ENCODE results near the gene MAGI3.
"Not testable (repeated sequence)": the region's sequence is repeated elsewhere in the genome, so short reads cannot be mapped to it uniquely, and the experiment has no call there.

The MAGI3 gene

DNA sequence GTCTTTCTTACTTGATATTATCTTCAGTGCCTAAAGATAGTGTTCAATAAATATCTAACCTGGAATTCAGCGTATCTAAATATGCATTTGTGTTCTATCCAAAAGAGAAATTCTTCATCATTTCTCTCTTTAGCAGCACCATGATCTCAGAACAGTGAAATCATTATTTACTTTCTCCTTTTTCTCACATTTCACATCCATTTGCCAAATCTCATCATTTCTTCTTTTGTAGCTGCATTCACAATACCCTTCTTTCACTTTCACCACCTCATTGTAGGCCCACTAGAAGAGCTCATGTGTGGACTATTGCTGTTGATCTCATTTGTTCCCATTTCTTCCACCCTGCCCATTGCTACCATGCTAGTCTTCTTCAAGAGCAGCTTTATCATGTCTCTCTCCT lies 191.0 kb downstream of the MAGI3 start:
- DNase-seq (ENCODE audit: low read depth) = no peak

DNA sequence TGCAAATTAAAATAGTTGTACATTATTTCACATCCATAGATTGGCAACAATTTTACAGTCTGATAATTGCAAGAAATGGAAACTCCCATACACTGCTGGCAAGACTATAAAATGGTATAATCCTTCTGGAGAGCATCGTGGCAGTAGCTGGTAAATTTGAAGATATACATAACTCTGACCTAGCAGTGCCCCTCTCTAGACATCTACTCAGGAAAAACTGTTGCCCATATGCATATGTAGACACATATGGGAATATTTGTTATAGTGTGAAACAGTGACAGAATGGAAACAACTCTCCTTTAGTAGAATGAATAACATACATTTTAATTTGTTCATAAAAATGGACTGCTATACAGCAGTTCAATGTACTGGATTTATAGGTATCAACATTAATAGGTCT lies 191.8 kb downstream of the MAGI3 start:
- no peak for DNase-seq (ENCODE audit: low read depth)

DNA sequence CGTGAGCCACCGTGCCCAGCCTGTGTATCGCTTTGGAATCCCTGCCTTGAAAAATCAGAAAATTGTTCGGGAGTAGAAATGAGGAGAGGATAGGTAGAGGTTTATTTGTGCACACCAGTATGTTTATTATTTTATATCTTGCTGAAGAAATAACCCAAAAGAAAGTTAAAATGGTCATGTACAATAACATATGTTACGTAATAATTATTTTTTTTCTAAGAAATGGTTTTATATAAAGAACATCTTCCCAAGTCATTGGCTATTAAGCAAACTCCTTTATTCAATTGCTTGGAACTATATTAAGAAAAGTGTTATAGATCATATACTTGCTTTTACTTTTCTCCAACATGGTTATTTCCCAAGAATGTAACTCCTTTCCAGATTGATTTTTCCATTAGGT lies 197.2 kb downstream of the MAGI3 start:
- no peak for DNase-seq (ENCODE audit: low read depth)

DNA sequence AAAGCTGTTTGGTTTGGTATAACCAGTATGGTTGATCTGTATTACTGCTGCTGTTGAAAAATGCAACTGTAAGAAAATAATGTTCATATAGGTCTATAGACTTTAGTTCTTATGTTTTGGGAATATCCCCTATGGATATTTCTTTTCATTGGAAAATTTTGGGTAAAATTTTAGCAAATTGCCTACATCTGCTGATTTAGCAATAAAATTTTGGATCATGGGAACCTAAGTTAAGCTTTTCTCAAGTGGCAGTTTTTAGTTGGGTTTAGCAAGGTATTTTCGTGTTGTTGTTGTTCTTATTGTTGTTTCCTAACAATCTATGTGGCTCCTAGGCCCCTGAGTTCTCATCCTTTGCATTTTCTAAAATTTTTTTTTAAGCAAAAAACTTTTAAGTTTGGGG lies 201.9 kb downstream of the MAGI3 start:
- DNase-seq (ENCODE audit: low read depth) = no peak

DNA sequence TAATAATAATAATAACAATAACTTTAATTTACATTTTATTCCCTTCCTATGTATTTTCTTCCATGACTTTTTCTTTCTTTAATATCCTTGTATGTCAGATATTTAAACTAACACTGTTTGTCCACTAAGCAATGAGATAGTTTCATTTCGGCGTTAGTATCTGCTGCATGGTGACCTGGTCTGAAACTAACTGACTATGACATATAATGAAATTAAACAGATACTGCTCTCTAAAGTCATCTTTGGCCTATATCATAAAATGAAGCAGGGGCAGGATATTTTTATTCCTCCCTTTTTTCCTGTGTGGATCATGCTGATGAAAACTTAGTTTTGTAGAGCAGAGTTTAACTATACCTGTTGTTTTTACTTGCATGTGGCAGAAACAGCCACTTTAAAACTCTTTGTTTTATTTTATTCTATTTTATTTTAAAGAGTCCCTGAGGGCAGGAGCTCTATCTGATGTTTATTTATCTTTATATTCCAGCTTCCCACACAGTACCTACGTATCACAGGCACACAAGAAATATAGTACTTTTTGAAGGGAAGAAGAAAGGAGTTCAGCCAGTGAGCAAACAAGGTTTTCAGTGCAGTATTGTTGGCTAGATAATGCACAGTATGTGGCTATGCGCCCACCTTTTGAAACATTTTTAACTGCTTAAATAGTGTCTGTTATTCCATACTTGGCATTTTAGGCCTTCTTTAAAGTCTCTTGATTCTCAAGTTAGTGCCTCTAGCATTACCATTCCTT lies 203.4 kb downstream of the MAGI3 start:
- no peak for DNase-seq (ENCODE audit: low read depth)

DNA sequence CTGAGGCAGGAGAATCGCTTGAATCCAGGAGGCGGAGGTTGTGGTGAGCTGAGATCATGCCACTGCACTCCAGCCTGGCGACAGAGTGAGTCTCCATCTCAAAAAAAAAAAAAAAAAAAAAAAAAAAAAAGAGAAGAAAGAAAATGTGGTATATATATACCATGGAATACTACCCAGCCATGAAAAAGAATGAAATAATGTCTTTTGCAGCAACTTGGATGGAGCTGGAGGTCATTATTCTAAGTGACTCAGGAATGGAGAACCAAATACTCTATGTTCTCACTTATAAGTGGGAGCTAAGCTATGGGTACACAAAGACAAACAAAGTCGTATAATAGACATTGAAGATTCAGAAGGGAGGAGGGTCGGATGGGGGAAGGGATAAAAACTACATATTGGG lies 214.2 kb downstream of the MAGI3 start:
- DNase-seq (ENCODE audit: low read depth) = not testable (repeated sequence)

DNA sequence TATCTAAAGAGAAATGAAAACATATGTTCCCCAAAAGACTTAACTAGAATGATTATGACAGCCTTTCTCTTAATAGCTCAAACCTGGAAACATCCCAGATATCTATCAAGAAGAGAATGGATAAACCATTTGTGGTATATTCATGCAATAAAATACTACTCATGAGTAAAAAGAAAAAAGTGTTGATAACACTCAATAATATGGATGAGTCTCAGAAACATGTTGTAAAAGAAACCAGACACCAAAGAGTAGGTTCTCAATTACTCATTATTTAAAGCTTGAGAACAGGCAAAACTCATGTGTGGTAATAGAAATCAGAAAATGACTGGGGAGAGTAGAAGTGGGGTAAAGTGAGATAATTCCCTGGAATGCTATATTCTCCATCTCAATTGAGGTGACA lies 214.8 kb downstream of the MAGI3 start:
- DNase-seq (ENCODE audit: low read depth) = no peak

DNA sequence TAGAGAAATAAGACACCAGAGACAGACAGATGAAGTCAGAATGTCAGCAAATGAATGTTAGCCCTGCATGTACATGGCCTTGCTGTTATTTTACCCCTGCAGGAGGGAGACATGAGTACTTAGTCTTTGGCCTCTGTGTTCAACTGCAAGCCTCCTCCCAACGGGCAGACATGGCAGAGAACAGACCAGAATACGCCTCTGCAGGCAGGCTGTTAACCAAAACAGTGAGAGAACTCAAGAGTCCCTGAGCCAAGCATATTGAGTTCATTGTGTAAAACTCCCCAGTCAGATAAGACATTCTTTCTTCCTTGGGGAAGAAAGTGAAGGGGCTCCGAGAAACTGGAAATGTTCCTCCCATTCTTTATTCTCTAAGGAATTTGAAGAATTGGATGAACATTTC lies 218.1 kb downstream of the MAGI3 start:
- no peak for DNase-seq (ENCODE audit: low read depth)

DNA sequence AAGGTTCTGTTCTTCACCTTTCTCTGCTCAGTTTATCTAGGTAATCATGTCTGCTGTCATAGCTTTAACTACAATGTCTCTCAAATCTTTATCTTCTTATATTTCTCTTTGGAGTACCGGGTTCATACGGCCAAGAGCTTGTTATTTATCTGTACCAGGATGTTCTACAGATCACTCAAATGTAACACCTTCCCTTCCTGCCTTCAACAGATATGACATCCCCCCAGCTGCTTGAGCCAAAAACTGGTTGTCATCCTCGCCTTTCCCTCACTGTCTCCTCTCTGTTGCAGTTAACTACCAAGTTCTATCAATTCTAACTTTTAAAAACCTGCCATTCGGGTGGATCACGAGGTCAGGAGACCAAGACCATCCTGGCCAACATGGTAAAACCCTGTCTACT lies 220.1 kb downstream of the MAGI3 start:
- no peak for DNase-seq (ENCODE audit: low read depth)

DNA sequence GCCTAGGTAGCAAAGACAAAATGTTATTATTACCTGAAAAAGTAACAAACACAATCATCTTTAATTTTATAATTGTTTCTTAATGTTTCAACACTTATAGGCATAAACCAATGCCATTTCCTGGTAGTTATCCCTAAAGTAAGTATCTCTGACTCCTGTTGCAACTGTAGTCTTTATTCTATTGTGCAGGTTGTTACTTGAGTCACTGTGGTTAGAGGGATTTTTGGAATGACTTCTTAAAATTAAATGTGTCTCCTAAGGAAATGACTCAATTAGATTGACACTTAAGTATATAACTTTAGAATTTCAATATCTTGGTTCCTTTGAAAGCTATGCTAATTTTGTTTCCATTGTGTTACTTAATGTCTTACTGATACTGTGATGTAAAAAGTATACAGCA lies 225.1 kb downstream of the MAGI3 start:
- DNase-seq (ENCODE audit: low read depth) = no peak

DNA sequence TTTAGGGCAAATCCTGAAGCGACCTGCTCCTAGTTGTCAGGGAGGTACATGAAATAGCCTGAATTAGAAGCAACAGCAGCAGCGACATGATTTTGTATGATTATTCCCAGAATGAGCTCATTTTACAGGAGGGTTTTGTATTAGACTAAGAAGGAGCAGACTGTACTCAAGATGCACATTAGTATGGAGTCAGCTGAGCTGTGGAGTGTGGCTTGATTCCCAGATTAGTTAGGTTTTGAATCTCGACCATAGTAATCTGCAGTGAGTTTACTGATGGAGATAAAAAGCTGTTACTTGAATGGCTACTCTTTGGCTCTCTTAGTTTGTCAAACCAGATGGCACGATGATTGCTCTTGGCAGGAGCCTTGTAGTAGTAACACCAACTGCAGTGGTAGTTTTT lies 225.8 kb downstream of the MAGI3 start:
- DNase-seq (ENCODE audit: low read depth) = no peak

DNA sequence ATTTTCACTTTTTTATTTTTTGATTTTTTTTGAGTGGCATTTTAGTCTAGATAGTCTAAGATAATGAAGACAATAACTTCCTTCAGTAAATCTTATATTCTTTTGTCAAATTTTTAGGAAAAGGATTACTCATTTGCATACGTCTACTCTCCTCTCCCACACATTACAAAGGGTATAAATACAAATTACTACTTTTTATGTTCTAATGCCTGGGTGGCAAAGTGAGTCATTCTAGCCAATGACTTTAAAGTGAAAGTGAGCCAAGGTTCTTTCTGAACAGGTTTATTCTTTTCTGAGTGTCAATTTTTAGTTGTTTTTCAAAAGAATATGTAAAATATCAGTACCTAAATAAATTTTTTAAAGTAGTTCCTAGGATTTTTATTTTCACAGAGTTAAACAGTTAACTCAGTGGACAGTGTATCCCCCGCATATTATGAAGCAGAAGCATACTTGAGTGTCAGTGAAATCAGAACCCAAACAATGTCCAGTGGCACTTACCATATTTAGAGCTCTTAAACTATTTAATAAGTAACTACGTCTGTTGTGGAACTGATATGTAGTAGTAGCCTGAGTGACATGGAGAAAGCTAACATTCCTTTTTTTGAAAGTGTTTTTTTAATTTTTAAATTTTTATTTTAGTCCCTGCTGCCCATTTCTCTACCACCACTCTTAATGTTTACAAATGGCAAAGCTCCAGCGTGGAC lies 227.3 kb downstream of the MAGI3 start:
- no peak for DNase-seq (ENCODE audit: low read depth)

DNA sequence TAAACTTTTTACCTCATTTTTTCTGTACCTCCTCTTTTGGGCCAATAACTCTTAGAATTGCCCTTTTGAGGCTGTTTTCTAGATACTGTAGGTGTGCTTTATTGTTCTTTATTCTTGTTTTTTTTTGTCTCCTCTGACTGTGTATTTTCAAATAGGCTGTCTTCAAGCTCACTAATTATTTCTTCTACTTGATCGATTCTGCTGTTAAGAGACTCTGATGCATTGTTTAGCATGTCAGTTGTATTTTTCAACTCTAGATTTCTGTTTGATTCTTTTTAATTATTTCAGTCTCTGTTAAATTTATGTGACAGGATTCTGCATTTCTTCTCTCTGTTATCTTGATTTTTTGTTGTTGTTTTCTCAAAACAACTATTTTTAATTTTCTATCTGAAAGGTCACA lies 238.7 kb downstream of the MAGI3 start:
- DNase-seq (ENCODE audit: low read depth) = no peak

DNA sequence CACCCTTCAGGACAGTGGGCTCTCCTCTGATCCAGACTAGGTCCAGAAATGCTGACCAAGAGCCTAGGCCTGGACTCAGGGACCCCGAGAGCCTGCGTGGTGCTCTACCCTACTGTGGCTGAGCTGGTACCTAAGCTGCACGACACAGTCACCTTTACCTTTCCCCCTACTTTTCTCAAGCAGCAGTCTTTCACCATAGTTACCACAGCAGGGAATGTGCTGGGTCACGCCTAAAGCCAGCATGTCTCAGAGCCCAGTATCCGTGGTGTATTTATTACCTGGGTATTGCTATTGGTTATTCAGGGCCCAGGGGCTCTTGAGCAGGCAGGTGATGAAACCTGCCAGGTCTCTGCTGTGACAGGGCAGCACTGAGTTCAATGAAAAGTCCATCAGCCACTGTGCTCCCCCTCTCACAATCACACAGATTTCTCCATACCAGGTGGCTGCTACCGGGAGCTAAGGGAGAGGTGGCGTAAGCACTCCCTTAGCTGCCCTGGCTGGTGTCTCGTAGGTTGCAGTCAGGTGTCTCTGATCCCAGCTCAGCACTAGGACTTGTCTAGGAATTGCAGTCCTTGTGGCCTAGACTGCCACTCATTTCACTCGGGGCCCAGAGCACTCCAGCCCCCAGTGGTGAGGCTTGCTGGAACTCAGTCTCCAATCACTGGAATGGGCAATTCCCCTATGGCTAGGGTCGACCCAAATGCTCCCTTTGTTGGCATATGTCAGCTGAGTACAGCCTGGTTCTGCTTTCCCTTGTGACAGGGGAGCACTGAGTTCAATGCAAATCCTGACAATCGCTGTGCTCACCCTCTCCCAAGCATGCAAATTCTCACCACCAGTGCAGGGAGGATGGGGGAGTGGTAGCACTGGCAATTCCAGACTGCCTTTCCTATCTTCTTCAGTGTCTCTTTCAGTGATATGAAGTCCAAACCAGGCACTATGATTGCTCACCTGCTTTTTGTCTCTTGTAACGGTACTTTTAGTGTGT lies 240.3 kb downstream of the MAGI3 start:
- no peak for DNase-seq (ENCODE audit: low read depth)

DNA sequence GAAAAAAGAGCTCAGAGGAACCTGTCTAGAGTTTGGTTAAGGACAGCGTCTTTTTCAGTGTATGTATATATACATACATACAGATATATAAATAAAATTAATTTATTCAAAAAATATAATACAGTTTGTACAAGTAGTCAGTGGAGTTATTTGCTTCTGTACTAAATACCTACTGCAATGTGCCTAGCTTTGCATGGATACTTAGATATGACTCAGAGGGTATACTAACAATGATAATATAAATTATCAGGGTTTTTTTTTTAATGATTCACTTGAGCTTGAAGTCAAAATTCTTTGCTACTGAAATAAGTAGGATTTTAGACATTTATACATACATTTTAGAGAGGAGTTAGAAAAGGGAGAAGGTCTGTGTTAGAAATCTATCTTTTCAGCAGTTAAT lies 251.1 kb downstream of the MAGI3 start:
- no peak for DNase-seq (ENCODE audit: low read depth)

DNA sequence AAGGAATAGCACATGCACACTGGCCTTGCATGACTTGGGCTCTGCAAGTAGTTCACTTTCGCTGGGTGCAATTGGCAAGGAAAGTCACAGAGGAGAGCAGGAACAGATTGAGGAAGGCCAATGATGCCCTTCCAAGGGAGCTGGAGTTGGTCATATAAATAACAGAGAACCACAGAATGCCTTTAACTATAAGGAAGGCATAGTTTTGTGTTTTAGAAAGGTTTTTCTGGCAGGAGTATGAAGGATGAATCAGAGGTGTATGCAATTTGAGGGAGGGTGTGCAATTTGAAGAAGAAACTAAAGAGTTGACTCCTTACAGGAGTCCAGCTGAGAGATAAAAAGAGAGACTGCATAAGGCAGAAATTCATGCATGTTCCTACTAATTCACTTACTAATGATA lies 256.8 kb downstream of the MAGI3 start:
- DNase-seq (ENCODE audit: low read depth) = no peak

DNA sequence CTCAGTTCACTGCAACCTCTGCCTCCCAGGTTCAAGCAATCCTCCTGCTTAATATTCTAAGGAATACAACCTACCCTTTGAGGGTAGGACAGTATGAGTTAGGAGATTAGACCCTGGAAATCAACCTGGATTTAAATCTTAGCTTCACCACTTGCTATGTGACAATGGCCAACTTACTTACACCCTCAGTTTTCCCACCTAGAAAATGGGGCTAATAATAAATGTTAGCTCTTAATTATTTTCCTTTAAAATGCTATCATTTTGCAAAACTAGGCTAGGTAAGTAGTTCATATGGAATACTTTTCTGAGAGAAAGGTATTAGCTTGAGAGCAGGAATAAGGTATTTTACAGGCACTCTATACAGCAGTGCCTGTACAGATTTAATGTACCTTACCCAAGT lies 258.2 kb downstream of the MAGI3 start:
- no peak for DNase-seq (ENCODE audit: low read depth)

DNA sequence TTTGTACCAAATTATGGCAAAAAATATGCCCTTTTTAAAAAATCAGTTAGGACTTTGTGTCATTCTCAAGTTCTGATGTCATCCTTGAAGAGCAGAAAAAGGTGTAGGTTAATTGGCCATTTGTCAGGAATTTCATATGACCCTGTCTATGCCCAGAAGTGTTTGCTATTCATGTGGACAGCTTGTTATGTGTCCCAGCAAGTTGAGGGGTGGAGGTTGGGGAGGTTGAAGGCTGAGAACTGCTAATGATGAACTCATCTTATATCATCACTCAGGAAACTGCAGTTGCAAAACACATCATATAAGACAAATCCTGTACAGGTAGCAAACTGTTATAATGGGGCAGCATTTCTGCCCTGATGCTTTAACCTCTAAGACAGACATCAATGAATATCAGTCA lies 262.5 kb downstream of the MAGI3 start:
- no peak for DNase-seq (ENCODE audit: low read depth)

DNA sequence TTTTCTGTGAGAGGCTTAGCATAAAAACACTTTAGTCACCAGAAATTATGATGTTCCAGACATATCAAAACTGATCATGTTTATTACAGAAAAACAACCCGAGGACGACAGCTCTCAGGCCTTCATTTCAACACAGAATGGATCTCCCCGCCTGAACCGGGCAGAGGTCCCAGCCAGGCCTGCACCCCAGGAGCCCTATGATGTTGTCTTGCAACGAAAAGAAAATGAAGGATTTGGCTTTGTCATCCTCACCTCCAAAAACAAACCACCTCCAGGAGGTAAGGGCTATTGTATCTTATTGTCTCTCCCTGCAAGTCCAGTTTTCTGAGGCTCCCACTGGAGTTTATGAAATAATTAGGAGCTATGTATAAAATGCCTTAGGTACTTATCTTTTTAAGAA lies 263.4 kb downstream of the MAGI3 start:
- no peak for DNase-seq (ENCODE audit: low read depth)

DNA sequence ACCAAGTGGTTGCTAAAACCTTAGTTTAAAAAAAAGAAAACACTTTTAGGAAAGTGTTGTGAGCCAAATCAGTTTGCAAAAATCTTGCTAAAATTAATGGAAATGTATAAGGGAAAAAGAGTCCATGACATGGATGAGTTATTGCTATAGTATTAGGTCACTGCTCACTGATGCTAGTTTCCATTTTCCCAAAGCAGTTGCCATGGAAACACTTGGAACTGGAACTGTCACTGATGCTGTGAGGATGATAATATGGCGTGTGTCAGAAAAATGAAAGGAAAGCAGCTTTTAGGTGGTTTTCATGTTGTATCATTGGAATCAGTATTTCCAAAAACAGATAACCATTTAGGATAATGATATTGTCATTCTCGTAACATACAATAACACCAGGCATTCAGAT lies 264.6 kb downstream of the MAGI3 start:
- no peak for DNase-seq (ENCODE audit: low read depth)

DNA sequence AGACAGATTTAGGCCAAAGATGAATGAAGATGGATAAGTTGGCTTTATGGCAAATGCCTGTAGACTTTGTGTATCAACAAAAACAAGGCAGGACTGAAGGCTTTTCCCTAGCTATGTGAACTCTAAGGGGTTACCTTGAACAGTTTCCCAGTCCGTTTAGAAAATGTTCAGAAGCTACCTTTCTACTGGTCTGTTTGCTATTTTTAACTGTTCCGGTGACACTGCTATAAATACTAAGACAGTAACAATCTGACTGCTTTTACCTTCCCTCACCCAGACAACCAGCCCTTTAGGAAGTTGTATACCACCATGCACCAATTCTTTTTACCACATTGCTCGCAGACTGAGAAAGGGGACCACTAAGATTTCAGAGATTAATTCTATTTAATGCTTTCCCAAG lies 266.8 kb downstream of the MAGI3 start:
- DNase-seq (ENCODE audit: low read depth) = no peak

DNA sequence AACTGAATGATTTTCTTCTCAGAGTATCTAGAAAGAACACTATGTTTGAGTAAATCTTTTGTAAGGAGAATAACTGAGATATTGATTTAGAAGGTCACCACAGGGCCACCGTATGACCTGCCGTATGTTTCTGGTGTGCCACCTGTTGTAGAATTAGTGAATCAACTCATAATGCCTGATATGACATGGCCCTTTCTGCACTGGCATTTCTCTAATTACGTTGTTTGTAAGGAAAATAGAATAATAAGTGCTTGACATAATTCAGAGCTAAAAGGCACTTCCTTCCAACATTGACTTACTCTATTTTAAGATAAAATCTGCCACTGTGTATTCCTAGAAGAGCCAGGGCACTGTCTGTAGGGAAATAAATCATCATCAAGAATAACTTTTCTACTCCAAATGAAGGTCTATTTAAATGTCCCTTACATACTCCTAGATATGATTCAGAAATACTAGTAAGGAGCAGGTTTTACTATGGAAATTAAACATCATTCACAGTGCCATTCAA lies 267.3 kb downstream of the MAGI3 start:
- DNase-seq (ENCODE audit: low read depth) = no peak

DNA sequence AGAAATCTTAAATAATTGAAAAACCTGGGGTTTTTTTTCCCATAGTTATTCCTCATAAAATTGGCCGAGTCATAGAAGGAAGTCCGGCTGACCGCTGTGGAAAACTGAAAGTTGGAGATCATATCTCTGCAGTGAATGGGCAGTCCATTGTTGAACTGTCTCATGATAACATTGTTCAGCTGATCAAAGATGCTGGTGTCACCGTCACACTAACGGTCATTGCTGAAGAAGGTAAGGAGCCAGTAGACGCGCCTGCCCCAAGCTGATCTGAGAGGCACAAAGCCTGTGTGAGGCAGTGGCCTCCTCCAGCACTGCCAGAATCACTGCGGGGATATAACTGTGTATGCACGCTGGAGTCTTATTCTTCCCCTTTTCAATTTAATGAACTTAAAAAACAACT lies 268.7 kb downstream of the MAGI3 start:
- no peak for DNase-seq (ENCODE audit: low read depth)
